Progenitor cell of endocrine pancreas (in vitro differentiated cells): ENCODE results near the gene ZDHHC5. TPM values are rescaled to one million over a fixed set of nuclear protein-coding genes. Genes with fewer than 3 reads are reported as not detected.
A peak's percentile ranks its signal among the peaks of the same experiment; 100 is the strongest.

Source experiments
- DNase-seq: peaks from one replicate; pipeline ENCODE4 v3.0.0; 2021; ENCODE audit warnings: low spot score; ENCODE audit not compliant: unreplicated experiment
- H3K27ac Mint-ChIP-seq: 2 replicates; pipeline ENCODE4 v1.8.0; 2021; ENCODE audit warnings: mild to moderate bottlenecking, moderate library complexity, mixed read lengths
- H3K27me3 Mint-ChIP-seq: 2 replicates; pipeline ENCODE4 v1.8.0; 2021; ENCODE audit warnings: mixed read lengths
- H3K36me3 Mint-ChIP-seq: 2 replicates; pipeline ENCODE4 v1.8.0; 2022; ENCODE audit warnings: mixed read lengths; ENCODE audit not compliant: insufficient read depth
- H3K4me1 Mint-ChIP-seq: 2 replicates; pipeline ENCODE4 v1.8.0; 2021; ENCODE audit warnings: low read depth, mixed read lengths
- H3K4me3 Mint-ChIP-seq: 2 replicates; pipeline ENCODE4 v1.8.0; 2021; ENCODE audit warnings: low read depth, mild to moderate bottlenecking, moderate library complexity, mixed read lengths
- H3K9me3 Mint-ChIP-seq: 2 replicates; pipeline ENCODE4 v1.8.0; 2021; ENCODE audit warnings: low read depth, mixed read lengths
- CTCF ChIP-seq: fragments of 200-600 bp; sonication (generic); IDR thresholded peaks from one replicate; pipeline ENCODE4 v1.5.0; 2021; ENCODE audit warnings: antibody characterized with exemption, mild to moderate bottlenecking; ENCODE audit not compliant: unreplicated experiment
- long read RNA-seq: library from polyadenylated mRNA; unstranded; transcript quantifications from one replicate; pipeline ENCODE4 v2.0.0, GENCODE V29; 2020
- total RNA-seq: library from RNA; stranded (reverse); gene quantifications from 2 replicates; pipeline ENCODE4 v1.2.1, GENCODE V29; 2021

The ZDHHC5 gene
- 56.7 and 60.1 TPM in 2 replicates for total RNA-seq
- long read RNA-seq, full-length matches to known transcripts = 12 of 28 reads
- long read RNA-seq, partial matches to known transcripts = 13 of 28 reads
- long read RNA-seq, other reads (novel, unspliced or antisense) = 3 of 28 reads

- peak within 1 kb of the TSS; percentile 98 for H3K4me3 Mint-ChIP-seq
- no peaks in the 10 kb centered on the region for H3K27me3 Mint-ChIP-seq
- H3K36me3 Mint-ChIP-seq = peaks cover 3% of the 10 kb centered on the region
- no peaks in the 10 kb centered on the region for H3K9me3 Mint-ChIP-seq
- peak; percentile 54 for TF ChIP-seq CTCF
- DNase-seq = peak; percentile 97
- H3K27ac Mint-ChIP-seq = peak within 1 kb of the TSS; percentile 100
- peaks cover 29% of the 10 kb centered on the region for H3K4me1 Mint-ChIP-seq
Measured at GRCh38 chr11:57667736-57668433, at the start of gene ZDHHC5. Gene ZDHHC5 (plus strand): TSS chr11:57668114. CDS start chr11:57673091, 4,977 bp downstream.

- no peak for TF ChIP-seq CTCF
- Mint-ChIP-seq H3K4me1 (peaks cover 7% of the 10 kb centered on the region), H3K4me3 (no peak overlapping the region), H3K9me3 (no peaks in the 10 kb centered on the region), H3K27me3 (no peaks in the 10 kb centered on the region), H3K36me3 (peaks cover 22% of the 10 kb centered on the region), H3K27ac (no peak overlapping the region)
- DNase-seq = no peak
Measured at GRCh38 chr11:57618438-57618837, 49.5 kb upstream of the ZDHHC5 start.

GRCh38 chr11:57619331-57619730 is 48.6 kb upstream of the ZDHHC5 start:
- no peak overlapping the region for H3K27ac Mint-ChIP-seq
- H3K9me3 Mint-ChIP-seq = no peaks in the 10 kb centered on the region
- peak; percentile 15 for TF ChIP-seq CTCF
- peaks cover 7% of the 10 kb centered on the region for H3K4me1 Mint-ChIP-seq
- no peak for DNase-seq
- H3K27me3 Mint-ChIP-seq = no peaks in the 10 kb centered on the region
- H3K4me3 Mint-ChIP-seq = no peak overlapping the region
- peaks cover 18% of the 10 kb centered on the region for H3K36me3 Mint-ChIP-seq

- H3K27me3 Mint-ChIP-seq = no peaks in the 10 kb centered on the region
- no peak overlapping the region for H3K4me3 Mint-ChIP-seq
- peaks cover 19% of the 10 kb centered on the region for H3K36me3 Mint-ChIP-seq
- TF ChIP-seq CTCF = no peak
- no peak overlapping the region for H3K27ac Mint-ChIP-seq
- H3K4me1 Mint-ChIP-seq = peaks cover 7% of the 10 kb centered on the region
- no peak for DNase-seq
- no peaks in the 10 kb centered on the region for H3K9me3 Mint-ChIP-seq
Measured at GRCh38 chr11:57620467-57620866, 47.4 kb upstream of the ZDHHC5 start.

GRCh38 chr11:57622263-57622662 is 45.7 kb upstream of the ZDHHC5 start:
- Mint-ChIP-seq H3K4me1 (peaks cover 5% of the 10 kb centered on the region), H3K27ac (no peak overlapping the region), H3K36me3 (peaks cover 15% of the 10 kb centered on the region), H3K9me3 (no peaks in the 10 kb centered on the region), H3K27me3 (no peaks in the 10 kb centered on the region), H3K4me3 (no peak overlapping the region)
- DNase-seq = no peak
- no peak for TF ChIP-seq CTCF
